Measurements from ENCODE around the gene RTL10. TPM values are rescaled to one million over a fixed set of nuclear protein-coding genes. Genes with fewer than 3 reads are reported as not detected.
"Not testable (repeated sequence)": the region's sequence is repeated elsewhere in the genome, so short reads cannot be mapped to it uniquely, and the experiment has no call there.

RTL10 gene
- total and polyA plus RNA-seq, 2 of the 4 experiments (the other 2 are of a cell fraction) = 8.6 to 12.1 TPM

DNA sequence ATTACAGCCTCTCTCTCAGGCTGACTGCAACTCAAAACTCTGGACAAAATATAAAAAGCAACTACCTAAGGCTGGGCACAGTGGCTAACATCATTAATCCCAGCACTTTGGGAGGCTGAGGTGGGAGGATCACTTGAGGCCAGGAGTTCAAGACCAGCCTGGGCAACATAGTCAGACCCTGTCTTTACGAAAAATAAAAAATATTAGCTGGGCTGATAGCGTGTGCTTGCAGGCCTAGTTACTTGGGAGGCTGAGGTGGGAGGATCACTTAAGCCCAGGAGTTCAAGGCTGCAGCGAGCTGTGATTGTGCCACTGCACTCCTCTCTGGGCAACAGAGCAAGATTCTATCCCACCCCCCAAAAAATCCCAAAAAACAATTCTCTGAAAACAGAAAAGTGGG is 22.7 kb downstream of the RTL10 start:
- H3K56ac ChIP-seq (ENCODE audit: extremely low read depth, insufficient read depth, low read length); H3K18ac ChIP-seq (ENCODE audit: low read depth, low read length); H3K4me3 ChIP-seq (ENCODE audit: insufficient read depth, low read depth, low read length); DNase-seq; H3K79me1 ChIP-seq (ENCODE audit: low read depth in 1 of 2, low read length in 2 of 2); H3K27me3 ChIP-seq (ENCODE audit: control insufficient read depth, insufficient read depth, low read length); H3K27ac ChIP-seq (ENCODE audit: insufficient read depth, low read length); H3K36me3 ChIP-seq (ENCODE audit: control insufficient read depth, insufficient read depth, low read length); H2BK120ac ChIP-seq (ENCODE audit: low read depth, low read length); H3K4ac ChIP-seq (ENCODE audit: low read depth, low read length); H2AK5ac ChIP-seq (ENCODE audit: low read depth, low read length); dilution Hi-C loops (cut with HindIII; ENCODE audit: low sequenced_read_pairs, unreplicated experiment); H3K9me3 ChIP-seq (ENCODE audit: control insufficient read depth, insufficient read depth, low read length); H3K23ac ChIP-seq (ENCODE audit: low read depth, low read length); POLR2A ChIA-PET (ENCODE audit: unreplicated experiment); H3K9ac ChIP-seq (ENCODE audit: low read depth, low read length); H4K20me1 ChIP-seq (ENCODE audit: insufficient read depth, low read length); H2AK9ac ChIP-seq (replicated peaks; ENCODE audit: low read depth, low read length, poor library complexity); H3K14ac ChIP-seq (replicated peaks; ENCODE audit: low read depth, low read length); in situ Hi-C loops (cut with MboI; ENCODE audit: low sequenced_read_pairs); H2BK20ac ChIP-seq (ENCODE audit: low read depth, low read length); H3K4me1 ChIP-seq (ENCODE audit: control insufficient read depth, insufficient read depth, low read length); H4K5ac ChIP-seq (ENCODE audit: low read depth, low read length); ATAC-seq (ENCODE audit: low read depth); H3K4me2 ChIP-seq (ENCODE audit: low read depth, low read length); H2BK15ac ChIP-seq (ENCODE audit: low read depth, low read length); H4K8ac ChIP-seq (ENCODE audit: low read depth in 2 of 2, low read length in 2 of 2); H4K91ac ChIP-seq (ENCODE audit: insufficient read depth, low read depth, low read length); H2AFZ ChIP-seq (replicated peaks; ENCODE audit: low read length, poor library complexity); H3K9me1 ChIP-seq (ENCODE audit: insufficient read depth, low read length); H2BK5ac ChIP-seq (ENCODE audit: low read depth, low read length, poor library complexity, severe bottlenecking); intact Hi-C loops (cut with micrococcal nuclease); BruUV-seq (replicated peaks): not testable (repeated sequence)
- CTCF ChIA-PET = interaction anchor here (0.6 kb wide), 1 partner anchor 9 kb away, joined by 3 read pairs; no protein-coding TSS in a partner anchor
- WGBS, 2 experiments (ENCODE audit: extremely low coverage in 2 of 2, insufficient read length in 1 of 2) = no CpG with 5 or more reads among the region's 3 CpGs
